ENCODE data around the gene GSTT2B.

- TF ChIP-seq POLR2A (IDR thresholded peaks at IDR 0.05; ENCODE audit: low read depth, low read length) (no peak), TAF1 (IDR thresholded peaks at IDR 0.05; ENCODE audit: borderline replicate concordance, low read depth, low read length) (no peak)
Observed at GRCh38 chr22:24006914-24007214, 45.9 kb upstream of the GSTT2B start.
